ENCODE results near the gene SH3D21.
A peak's percentile ranks its signal among the peaks of the same experiment; 100 is the strongest.

SH3D21 gene

DNA sequence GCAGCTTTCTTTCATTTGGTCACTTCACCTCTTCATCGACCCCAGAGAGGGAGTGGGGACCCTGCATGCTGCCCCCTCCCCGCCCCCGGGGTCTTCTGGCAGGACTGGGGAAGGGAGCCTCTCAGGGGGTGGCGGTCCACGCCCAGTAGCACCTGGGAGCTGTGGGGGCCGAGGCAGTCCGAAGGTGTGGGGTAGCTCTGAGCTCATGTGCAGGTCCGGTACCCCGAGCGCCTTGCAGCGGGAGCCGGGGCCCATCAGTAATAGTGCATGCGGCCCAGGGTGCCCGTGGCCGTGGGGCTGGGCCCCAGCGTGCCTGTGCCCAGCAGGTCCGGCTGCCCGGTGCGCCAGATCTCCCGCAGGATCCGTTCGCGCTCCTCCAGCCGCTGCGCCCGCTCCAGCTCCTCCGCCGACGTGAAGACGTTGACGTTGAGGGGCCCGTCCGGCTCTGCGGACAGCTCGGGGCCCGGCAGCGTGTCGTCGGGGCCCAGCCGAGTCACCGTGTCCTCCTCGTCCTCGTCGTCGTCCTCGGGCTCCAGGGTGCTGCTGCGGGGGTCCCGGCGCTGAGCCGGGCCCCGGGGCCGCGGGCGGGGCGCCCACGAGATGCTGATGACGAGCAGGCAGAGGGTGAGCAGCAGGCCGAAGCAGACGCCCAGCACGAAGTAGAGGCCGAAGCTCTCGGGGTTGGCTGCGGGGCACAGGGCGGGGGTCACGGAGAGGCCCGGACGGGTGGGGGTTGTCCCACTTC is 16.0 kb downstream of the SH3D21 start:
- TF ChIP-seq, protein P1, sequence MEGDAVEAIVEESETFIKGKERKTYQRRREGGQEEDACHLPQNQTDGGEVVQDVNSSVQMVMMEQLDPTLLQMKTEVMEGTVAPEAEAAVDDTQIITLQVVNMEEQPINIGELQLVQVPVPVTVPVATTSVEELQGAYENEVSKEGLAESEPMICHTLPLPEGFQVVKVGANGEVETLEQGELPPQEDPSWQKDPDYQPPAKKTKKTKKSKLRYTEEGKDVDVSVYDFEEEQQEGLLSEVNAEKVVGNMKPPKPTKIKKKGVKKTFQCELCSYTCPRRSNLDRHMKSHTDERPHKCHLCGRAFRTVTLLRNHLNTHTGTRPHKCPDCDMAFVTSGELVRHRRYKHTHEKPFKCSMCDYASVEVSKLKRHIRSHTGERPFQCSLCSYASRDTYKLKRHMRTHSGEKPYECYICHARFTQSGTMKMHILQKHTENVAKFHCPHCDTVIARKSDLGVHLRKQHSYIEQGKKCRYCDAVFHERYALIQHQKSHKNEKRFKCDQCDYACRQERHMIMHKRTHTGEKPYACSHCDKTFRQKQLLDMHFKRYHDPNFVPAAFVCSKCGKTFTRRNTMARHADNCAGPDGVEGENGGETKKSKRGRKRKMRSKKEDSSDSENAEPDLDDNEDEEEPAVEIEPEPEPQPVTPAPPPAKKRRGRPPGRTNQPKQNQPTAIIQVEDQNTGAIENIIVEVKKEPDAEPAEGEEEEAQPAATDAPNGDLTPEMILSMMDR (conservative IDR thresholded peaks at IDR 0.05; ENCODE audit: low read depth, low read length), result no peak
- H3K4me3 ChIP-seq (ENCODE audit: low read length), result peak overlapping the region; percentile 61
- DNase-seq (ENCODE audit: low read depth), result no peak

DNA sequence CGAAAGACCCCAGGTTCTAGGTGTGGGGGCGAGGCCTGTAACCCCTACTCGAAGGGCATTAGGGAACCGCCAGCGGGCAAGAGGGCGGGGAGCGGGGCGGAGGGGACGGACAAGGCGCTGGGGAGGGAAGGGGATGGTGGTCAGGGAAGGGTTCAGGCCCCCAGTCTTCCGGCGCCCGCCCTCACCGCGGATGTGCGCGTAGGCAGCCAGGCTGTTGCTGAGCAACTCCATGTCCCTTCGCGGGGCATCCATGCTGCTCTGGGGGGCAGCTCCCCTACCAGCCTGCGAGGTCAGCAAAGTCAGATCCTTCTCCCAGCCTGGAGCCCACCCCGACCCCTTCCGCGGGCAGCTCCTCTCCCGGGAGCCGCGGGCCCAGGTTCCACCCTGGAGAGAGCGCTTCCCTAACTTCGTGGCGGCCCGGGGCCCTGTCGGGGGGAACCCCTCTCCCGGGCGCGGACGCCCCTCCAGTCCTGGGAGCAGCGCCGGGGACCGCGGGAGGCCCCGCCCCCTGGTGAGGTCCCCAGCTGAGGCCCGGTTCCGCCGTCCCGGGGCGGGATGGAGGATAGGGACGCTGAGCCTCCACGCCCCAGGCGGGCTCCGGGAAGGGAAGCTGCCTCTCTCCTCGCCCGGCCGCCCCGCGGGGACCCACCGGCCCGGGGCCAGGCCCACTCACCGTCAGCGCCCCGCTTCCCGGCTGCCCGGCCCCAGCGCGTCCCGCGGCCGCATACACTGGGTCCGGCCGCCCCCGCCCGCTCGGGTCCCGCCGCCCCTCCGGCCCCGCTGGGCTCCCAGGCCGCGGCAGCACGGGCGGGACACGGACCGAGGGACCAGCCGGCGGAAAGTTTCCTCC is 16.8 kb downstream of the SH3D21 start:
- TF ChIP-seq, protein P1 (conservative IDR thresholded peaks at IDR 0.05; ENCODE audit: low read depth, low read length), result no peak
- DNase-seq (ENCODE audit: low read depth), result no peak
- peak overlapping the region; percentile 61 for H3K4me3 ChIP-seq (ENCODE audit: low read length)

DNA sequence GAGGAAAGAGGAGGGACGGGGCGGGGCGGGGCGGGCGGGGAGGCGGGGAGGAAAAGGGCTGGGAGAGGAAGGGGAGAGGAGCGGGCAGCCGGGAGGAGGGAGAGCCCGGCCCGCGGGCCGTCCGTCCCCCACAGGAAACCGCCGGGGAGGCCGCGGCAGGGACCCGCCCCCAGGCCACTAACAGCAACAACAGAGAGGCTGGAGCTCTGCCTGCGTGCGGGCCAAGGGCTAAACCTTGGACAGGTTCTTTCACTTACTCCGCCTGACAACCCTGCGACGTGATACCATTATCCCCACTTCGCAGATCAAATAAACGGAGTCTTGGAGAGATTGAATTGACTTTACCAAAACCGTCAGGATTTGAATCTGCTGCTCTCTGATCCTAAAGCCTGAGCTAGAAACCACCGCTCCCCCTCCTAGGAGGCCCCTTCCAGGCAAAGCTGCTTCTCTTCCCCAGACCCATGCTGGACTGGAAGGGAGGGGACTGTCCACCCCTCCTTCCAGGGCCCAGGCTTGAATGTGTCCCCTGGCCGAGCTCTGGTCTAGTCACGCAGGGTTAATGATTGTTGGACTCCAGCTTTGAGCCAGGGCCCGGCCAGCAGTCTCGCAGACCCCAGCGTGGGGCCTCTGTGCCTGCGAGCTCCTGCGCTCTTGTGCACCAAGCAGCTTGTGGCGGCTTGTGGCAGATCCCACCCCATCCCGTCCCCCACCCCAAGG is 17.6 kb downstream of the SH3D21 start, which contains the start of gene EVA1B:
TSS of gene EVA1B (minus strand) at position 10 of the 717 bp plus-strand sequence. CDS start 608 bp downstream, outside the sequence.
- no peak for DNase-seq (ENCODE audit: low read depth)
- peak within 1 kb of the TSS; percentile 61 for H3K4me3 ChIP-seq (ENCODE audit: low read length)
- TF ChIP-seq, protein P1 (conservative IDR thresholded peaks at IDR 0.05; ENCODE audit: low read depth, low read length), result no peak

DNA sequence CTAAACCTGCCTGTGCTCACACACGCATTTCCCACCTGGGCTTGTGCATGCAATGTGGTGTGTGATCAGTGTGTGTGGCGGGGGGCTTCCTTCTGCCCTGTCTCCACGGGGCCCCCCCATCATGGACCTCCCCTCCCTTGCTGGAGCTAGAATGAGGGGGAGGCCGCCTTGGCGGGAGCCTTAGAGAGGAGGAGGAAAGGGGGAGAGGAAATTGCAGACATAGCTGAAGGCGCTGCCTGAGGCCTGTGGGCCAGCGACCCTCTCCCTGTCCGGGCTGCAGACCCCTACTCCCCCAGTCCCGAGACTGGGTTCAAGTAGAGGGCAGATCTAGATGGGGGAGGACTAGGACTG is 18.2 kb downstream of the SH3D21 start:
- TF ChIP-seq, protein P1 (conservative IDR thresholded peaks at IDR 0.05; ENCODE audit: low read depth, low read length), result no peak
- no peak overlapping the region for H3K4me3 ChIP-seq (ENCODE audit: low read length)
- no peak for DNase-seq (ENCODE audit: low read depth)

DNA sequence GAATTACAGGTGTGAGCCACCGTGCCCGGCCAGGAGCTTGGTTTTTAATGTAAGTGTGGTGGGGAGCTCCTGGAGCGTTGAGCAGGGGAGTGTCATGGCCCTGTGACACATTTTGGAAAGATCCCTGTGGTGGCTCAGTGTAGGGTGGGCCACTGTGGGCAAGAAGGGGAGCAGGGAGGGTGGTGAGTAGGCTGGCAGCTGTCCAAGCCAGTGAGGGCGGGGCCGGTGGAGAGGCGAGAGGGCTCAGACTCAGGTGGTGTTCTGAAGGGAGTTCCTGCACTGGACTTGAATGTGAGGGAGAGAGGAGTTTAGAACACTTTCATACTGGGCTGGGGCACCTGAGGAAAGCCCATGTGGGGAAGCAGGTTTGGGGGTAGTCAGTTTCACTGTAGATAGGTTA is 20.3 kb downstream of the SH3D21 start:
- no peak overlapping the region for H3K4me3 ChIP-seq (ENCODE audit: low read length)
- DNase-seq (ENCODE audit: low read depth), result no peak
- TF ChIP-seq, protein P1 (conservative IDR thresholded peaks at IDR 0.05; ENCODE audit: low read depth, low read length), result no peak

DNA sequence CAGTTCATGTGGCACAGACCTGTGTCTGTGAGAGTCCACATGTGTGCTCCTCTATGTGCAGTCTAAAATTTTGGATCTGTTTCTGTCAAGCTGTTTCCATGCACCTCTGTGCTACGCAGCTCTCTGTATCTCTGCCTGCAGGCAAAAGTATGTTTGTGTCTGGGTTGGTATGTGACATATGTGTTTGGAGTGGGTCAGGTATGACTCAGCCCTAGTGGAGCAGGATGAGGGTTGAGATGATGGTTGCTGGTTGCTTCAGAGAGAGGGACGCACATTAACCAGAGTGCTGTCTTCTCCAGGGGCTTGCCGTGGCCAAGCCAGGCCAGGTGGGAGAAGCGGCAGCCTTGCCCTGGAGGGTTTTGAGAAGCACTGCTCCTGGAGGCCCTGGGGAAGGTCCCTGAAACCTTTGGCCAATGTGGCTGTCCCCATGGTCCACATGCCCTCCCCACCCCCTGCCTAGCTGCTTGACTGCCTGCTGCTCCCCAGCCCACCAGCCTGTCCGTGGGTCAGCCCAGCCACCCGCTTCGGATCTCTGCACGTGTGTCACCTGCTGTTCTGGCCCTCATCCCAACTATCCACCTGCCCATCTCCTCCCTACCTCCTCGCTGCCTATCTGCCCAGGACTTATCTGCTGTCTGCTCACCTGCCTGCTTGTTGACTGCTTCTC is 21.4 kb downstream of the SH3D21 start:
- H3K4me3 ChIP-seq (ENCODE audit: low read length), result no peak overlapping the region
- TF ChIP-seq, protein P1 (conservative IDR thresholded peaks at IDR 0.05; ENCODE audit: low read depth, low read length), result no peak
- DNase-seq (ENCODE audit: low read depth), result no peak

Data from retinal pigment epithelial cell (primary cell).